Measurements from ENCODE around the gene TOE1.

The TOE1 gene

DNA sequence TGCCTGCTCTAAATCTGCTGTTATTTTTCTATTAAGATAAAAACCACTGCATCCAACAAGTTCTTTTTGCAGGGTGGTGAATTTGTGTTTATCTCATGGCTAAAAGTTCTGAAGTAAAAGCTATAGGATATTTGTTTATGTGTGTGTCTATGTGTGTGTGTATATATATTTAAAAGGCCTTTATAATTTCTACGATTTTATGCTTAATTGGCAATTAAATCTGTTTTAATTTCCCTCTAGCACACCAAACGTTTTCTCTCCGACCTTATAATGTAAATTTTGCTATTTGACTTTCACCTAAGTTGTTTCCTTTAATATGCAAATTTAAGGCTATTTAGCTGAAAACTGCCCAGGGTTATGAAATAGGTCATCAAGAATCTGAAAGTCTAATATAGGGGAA lies 33.1 kb upstream of the TOE1 start:
- no peaks in the 10 kb centered on the region for H3K79me2 ChIP-seq (ENCODE audit: insufficient read depth, low read depth)
- no peak for TF ChIP-seq CTCF (conservative IDR thresholded peaks at IDR 0.05; ENCODE audit: low read depth, low read length)
- H3K27me3 ChIP-seq (ENCODE audit: insufficient read depth, low read depth): no peaks in the 10 kb centered on the region
- H4K20me1 ChIP-seq (ENCODE audit: insufficient read depth): no peaks in the 10 kb centered on the region
- no peak overlapping the region for H3K27ac ChIP-seq
- H3K4me3 ChIP-seq (IDR thresholded peaks at IDR 0.05; ENCODE audit: insufficient read depth, low read depth, low read length): no peak overlapping the region
- H2AFZ ChIP-seq (ENCODE audit: low read depth): no peak overlapping the region
- H3K36me3 ChIP-seq (ENCODE audit: insufficient read depth): no peaks in the 10 kb centered on the region
- no peak overlapping the region for H3K4me2 ChIP-seq
- H3K4me1 ChIP-seq (ENCODE audit: low read depth, poor library complexity, severe bottlenecking): peaks cover 10% of the 10 kb centered on the region
- H3K9ac ChIP-seq: no peak overlapping the region

GRCh38 chr1:45314266-45314665 lies 25.7 kb upstream of the TOE1 start:
- Histone ChIP-seq H4K20me1 (ENCODE audit: insufficient read depth) (no peaks in the 10 kb centered on the region), H3K79me2 (ENCODE audit: insufficient read depth, low read depth) (no peaks in the 10 kb centered on the region), H3K27me3 (ENCODE audit: insufficient read depth, low read depth) (no peaks in the 10 kb centered on the region), H3K9ac (no peak overlapping the region), H3K4me1 (ENCODE audit: low read depth, poor library complexity, severe bottlenecking) (no peaks in the 10 kb centered on the region), H2AFZ (ENCODE audit: low read depth) (no peak overlapping the region), H3K36me3 (ENCODE audit: insufficient read depth) (no peaks in the 10 kb centered on the region), H3K4me2 (no peak overlapping the region), H3K4me3 (IDR thresholded peaks at IDR 0.05; ENCODE audit: insufficient read depth, low read depth, low read length) (no peak overlapping the region), H3K27ac (no peak overlapping the region)
- TF ChIP-seq CTCF (conservative IDR thresholded peaks at IDR 0.05; ENCODE audit: low read depth, low read length): no peak

DNA sequence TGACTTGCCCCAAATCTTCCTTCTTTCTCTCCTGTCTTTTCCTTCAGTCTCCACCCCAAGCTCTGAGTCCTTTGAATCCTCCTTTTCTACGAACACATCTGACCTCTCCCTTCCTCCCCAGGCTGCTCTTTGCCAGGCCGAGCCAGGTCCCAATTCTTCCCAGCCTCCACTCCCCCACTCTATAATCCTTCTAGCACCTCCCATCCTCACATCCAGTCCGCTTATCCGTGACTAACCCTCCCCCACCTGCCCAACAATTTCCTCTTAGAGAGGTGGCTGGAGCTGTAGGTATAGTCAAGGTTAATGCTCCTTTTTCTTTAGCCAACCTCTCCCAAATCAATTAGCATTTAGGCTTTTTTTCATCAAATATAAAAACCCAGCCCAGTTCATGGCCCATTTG lies 22.8 kb upstream of the TOE1 start:
- no peak overlapping the region for H3K4me2 ChIP-seq
- H3K36me3 ChIP-seq (ENCODE audit: insufficient read depth): no peaks in the 10 kb centered on the region
- no peaks in the 10 kb centered on the region for H3K27me3 ChIP-seq (ENCODE audit: insufficient read depth, low read depth)
- no peak overlapping the region for H2AFZ ChIP-seq (ENCODE audit: low read depth)
- H3K79me2 ChIP-seq (ENCODE audit: insufficient read depth, low read depth): no peaks in the 10 kb centered on the region
- no peak for TF ChIP-seq CTCF (conservative IDR thresholded peaks at IDR 0.05; ENCODE audit: low read depth, low read length)
- H3K4me3 ChIP-seq (IDR thresholded peaks at IDR 0.05; ENCODE audit: insufficient read depth, low read depth, low read length): no peak overlapping the region
- H4K20me1 ChIP-seq (ENCODE audit: insufficient read depth): no peaks in the 10 kb centered on the region
- H3K9ac ChIP-seq: no peak overlapping the region
- peaks cover 4% of the 10 kb centered on the region for H3K4me1 ChIP-seq (ENCODE audit: low read depth, poor library complexity, severe bottlenecking)
- H3K27ac ChIP-seq: no peak overlapping the region

GRCh38 chr1:45319761-45320160 lies 20.2 kb upstream of the TOE1 start:
- no peak overlapping the region for H2AFZ ChIP-seq (ENCODE audit: low read depth)
- H3K4me2 ChIP-seq: no peak overlapping the region

More at GRCh38 chr1:45319761-45320160, 20.2 kb upstream of the TOE1 start:
- H3K79me2 ChIP-seq (ENCODE audit: insufficient read depth, low read depth): no peaks in the 10 kb centered on the region
- no peak overlapping the region for H3K27ac ChIP-seq
- TF ChIP-seq CTCF (conservative IDR thresholded peaks at IDR 0.05; ENCODE audit: low read depth, low read length): no peak
- no peak overlapping the region for H3K4me3 ChIP-seq (IDR thresholded peaks at IDR 0.05; ENCODE audit: insufficient read depth, low read depth, low read length)
- H3K9ac ChIP-seq: no peak overlapping the region
- H3K4me1 ChIP-seq (ENCODE audit: low read depth, poor library complexity, severe bottlenecking): peaks cover 4% of the 10 kb centered on the region
- H4K20me1 ChIP-seq (ENCODE audit: insufficient read depth): no peaks in the 10 kb centered on the region
- no peaks in the 10 kb centered on the region for H3K27me3 ChIP-seq (ENCODE audit: insufficient read depth, low read depth)
- no peaks in the 10 kb centered on the region for H3K36me3 ChIP-seq (ENCODE audit: insufficient read depth)

All from KMS-11 (cell line).